ENCODE results near the gene PPP2R1B. TPM values are rescaled to one million over a fixed set of nuclear protein-coding genes. Genes with fewer than 3 reads are reported as not detected.

The PPP2R1B gene
- total RNA-seq, 1 donor from 2014 or later = 6.5 TPM

DNA sequence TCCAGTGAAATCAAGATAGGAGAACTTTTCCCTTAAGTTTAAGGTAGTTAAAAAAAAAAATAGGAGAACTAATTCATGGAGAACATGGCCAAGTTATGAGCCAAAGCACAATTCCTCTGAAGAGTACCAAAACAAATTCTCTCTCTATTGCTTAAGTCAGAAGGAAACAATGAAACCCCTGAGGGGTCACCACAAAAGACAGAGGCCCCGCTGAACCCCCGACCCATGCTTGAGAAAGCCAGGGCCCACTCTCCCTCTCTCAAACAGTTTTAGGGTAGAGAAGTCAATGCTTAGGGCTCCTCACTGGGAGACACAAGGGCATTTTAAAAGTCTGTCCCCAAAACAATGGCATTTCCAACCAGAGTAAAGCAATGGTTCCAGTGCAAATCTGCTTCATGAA, 26.9 kb downstream of the PPP2R1B start:
- H3K27ac ChIP-seq (replicated peaks) = no peak overlapping the region
- no peak for DNase-seq
- H3K4me1 ChIP-seq = peaks cover 48% of the 10 kb centered on the region
- intact Hi-C loops (cut with micrococcal nuclease) = no loop called here
- no peaks in the 10 kb centered on the region for H3K27me3 ChIP-seq (ENCODE audit: low read depth)
- H3K4me3 ChIP-seq = no peak overlapping the region
- peaks cover 44% of the 10 kb centered on the region for H3K36me3 ChIP-seq
- H3K9me3 ChIP-seq (replicated peaks) = no peaks in the 10 kb centered on the region
- TF ChIP-seq, protein P1, sequence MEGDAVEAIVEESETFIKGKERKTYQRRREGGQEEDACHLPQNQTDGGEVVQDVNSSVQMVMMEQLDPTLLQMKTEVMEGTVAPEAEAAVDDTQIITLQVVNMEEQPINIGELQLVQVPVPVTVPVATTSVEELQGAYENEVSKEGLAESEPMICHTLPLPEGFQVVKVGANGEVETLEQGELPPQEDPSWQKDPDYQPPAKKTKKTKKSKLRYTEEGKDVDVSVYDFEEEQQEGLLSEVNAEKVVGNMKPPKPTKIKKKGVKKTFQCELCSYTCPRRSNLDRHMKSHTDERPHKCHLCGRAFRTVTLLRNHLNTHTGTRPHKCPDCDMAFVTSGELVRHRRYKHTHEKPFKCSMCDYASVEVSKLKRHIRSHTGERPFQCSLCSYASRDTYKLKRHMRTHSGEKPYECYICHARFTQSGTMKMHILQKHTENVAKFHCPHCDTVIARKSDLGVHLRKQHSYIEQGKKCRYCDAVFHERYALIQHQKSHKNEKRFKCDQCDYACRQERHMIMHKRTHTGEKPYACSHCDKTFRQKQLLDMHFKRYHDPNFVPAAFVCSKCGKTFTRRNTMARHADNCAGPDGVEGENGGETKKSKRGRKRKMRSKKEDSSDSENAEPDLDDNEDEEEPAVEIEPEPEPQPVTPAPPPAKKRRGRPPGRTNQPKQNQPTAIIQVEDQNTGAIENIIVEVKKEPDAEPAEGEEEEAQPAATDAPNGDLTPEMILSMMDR (IDR thresholded peaks at IDR 0.05; ENCODE audit: borderline replicate concordance) = no peak

DNA sequence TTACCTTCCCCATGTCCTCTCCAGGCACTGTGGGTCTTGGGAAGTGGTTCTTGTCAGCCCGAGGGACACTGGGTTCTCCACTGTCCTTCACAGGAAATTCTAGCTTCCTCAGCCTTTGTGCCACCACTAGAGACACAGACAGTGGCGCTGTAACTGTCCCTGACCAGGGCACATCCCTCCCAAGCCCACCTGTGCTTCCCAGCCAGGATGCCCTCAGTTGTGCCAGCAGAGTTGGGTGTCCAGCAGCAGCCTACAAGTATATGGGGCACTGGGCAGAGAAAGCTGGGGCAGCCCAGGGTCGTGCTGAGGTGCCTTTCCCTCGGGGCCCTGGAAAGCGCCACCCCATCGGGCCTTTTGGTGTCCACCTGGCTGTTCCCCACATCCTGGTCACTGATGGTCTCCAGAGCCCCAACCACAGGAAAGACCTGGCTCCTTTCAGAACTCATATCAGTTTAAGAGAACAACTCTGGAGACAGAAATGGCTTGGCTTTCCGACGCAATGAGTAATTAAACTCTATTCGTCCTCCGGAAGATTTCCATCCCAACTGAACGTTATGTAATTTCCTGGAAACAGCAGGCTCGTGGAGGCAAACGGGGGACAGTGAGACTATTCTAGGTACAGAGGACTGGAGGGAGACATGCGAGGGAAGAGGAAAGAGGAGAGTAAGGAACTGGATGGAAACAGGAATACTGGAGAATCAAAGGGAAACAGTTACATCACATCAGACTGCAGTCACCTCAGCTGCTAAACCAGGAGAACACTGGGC, 28.6 kb downstream of the PPP2R1B start:
- DNase-seq = no peak
- H3K9me3 ChIP-seq (replicated peaks) = no peaks in the 10 kb centered on the region
- intact Hi-C loops (cut with micrococcal nuclease) = no loop called here
- TF ChIP-seq, protein P1 (IDR thresholded peaks at IDR 0.05; ENCODE audit: borderline replicate concordance) = no peak
- H3K36me3 ChIP-seq = peaks cover 27% of the 10 kb centered on the region
- peak overlapping the region; percentile 92 for H3K27ac ChIP-seq (replicated peaks)
- H3K27me3 ChIP-seq (ENCODE audit: low read depth) = no peaks in the 10 kb centered on the region
- peaks cover 65% of the 10 kb centered on the region for H3K4me1 ChIP-seq
- H3K4me3 ChIP-seq = no peak overlapping the region

DNA sequence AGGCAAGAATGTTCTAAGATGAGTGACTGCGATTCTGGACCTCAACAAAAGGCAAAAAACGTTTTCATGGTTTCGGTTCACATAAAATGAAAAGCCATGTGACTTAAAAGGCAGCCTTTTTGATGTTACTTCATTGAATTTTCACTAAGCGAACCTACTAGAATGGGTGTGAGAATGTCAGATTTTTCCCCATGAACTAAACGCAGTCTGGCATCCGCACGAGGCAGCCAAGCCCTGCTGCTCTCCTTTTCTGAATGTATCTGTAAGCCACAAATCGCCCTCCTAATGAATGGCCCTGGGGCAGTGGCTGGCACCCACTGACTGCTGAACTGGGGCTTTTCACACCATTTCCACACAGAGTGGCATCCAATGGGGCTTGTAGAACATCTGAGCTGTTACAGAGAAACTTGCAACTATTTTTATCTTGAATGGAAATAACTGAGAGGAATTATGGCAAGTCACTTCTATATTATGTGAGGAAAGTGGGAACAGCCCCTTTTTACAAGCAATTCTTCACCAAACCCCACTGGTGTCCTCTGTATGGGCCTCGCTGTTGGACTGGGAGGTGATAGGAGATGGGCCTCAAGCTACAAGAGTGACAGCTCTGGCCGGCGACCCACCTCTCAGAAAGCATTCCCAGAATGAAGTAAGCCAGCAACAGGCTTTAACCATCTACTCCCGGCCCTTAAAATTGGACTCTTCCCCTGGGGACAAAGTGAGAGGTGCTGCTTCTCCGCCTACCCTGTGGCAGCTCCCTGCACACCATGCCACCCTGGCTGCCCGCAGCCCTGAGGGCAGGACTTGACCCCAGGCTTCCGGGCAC, 29.4 kb downstream of the PPP2R1B start:
- Histone ChIP-seq H3K27ac (replicated peaks) (peak overlapping the region; percentile 92), H3K36me3 (peaks cover 19% of the 10 kb centered on the region), H3K4me3 (no peak overlapping the region), H3K4me1 (peaks cover 71% of the 10 kb centered on the region), H3K27me3 (ENCODE audit: low read depth) (no peaks in the 10 kb centered on the region), H3K9me3 (replicated peaks) (no peaks in the 10 kb centered on the region)
- TF ChIP-seq, protein P1 (IDR thresholded peaks at IDR 0.05; ENCODE audit: borderline replicate concordance) = no peak
- intact Hi-C loops (cut with micrococcal nuclease) = no loop called here
- no peak for DNase-seq

DNA sequence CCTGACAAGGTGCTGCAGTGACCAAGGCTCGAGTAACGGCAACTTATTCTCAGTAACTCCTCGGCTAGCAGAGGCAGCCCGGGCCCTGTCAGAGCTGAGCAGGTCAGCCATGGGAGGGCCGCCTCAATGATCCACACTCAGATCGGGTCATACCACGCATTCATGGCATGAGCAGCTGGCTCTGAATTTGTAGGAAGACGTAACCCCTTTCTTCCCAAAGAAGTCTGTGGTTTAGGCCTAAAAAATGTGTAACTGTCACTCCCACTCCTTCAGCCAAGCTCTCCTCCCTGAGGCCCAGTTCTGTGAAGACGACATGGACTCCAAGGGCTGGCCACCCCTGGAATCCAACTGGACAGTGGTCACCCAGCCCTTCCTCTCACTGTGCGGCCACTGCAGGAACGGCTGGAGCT, 30.0 kb downstream of the PPP2R1B start:
- TF ChIP-seq, protein P1 (IDR thresholded peaks at IDR 0.05; ENCODE audit: borderline replicate concordance) = no peak
- H3K9me3 ChIP-seq (replicated peaks) = no peaks in the 10 kb centered on the region
- H3K27me3 ChIP-seq (ENCODE audit: low read depth) = no peaks in the 10 kb centered on the region
- peaks cover 13% of the 10 kb centered on the region for H3K36me3 ChIP-seq
- peak overlapping the region; percentile 63 for H3K4me3 ChIP-seq
- H3K27ac ChIP-seq (replicated peaks) = peak overlapping the region; percentile 92
- intact Hi-C loops (cut with micrococcal nuclease) = no loop called here
- no peak for DNase-seq
- H3K4me1 ChIP-seq = peaks cover 75% of the 10 kb centered on the region

DNA sequence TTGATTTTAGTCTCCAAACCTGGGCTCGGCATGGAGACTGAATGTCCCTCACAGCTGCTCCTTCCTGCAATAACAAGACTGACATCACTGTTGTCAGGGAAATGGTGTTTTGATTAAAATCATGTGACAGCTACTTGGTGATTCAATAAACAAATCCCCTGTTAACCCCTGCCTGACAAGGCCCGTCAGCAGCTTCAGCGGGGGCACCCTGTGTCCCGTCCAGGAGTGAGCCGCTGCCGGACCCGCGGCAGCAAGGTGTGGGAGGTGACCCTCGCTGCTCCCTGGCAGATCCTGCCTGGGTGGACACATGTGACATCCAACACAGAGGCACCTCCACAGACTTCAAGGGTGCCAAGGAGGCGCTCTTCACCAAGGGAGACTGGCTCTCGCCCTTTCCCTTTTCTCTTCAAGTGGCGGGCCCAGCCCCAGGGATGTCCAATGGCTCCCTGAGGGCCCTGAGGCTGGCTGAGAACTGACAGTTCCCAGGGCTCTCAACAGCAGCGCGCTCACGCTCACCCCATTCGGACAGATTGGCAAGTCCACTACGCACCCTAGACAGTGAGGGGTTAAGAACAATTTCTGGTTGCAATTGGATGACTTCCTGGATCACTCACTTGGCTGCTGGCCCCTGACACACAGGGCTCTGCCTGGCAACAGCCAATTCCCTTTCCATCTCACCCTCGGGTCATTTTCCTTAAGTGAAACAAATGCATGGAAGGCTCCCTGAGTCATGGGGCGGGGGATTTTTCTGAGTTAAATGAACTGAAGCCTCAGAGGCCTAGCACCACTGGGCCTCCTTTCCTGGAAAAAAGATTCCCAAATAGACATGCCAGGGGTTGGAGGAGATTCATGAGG, 30.7 kb downstream of the PPP2R1B start:
- intact Hi-C loops (cut with micrococcal nuclease) = no loop called here
- DNase-seq = peak; percentile 73
- peaks cover 6% of the 10 kb centered on the region for H3K36me3 ChIP-seq
- H3K27me3 ChIP-seq (ENCODE audit: low read depth) = no peaks in the 10 kb centered on the region
- H3K4me3 ChIP-seq = peak overlapping the region; percentile 63
- peak overlapping the region; percentile 92 for H3K27ac ChIP-seq (replicated peaks)
- no peaks in the 10 kb centered on the region for H3K9me3 ChIP-seq (replicated peaks)
- TF ChIP-seq, protein P1 (IDR thresholded peaks at IDR 0.05; ENCODE audit: borderline replicate concordance) = no peak
- peaks cover 82% of the 10 kb centered on the region for H3K4me1 ChIP-seq
